ENCODE measurements around the gene ACTL6B. TPM values are rescaled to one million over a fixed set of nuclear protein-coding genes. Genes with fewer than 3 reads are reported as not detected.
"Not testable (repeated sequence)": the region's sequence is repeated elsewhere in the genome, so short reads cannot be mapped to it uniquely, and the experiment has no call there.

The ACTL6B gene
- not detected in 2 replicates for total RNA-seq

GRCh38 chr7:100655908-100656674 is at the start of gene ACTL6B:
ACTL6B (minus strand) TSS chr7:100656448; CDS start chr7:100656354, 94 bp downstream.
- peak in 1 of 2 donors; percentile 69 for DNase-seq (ENCODE audit: low read depth in 2 of 2)

- peak; percentile 35 to 73 for DNase-seq (ENCODE audit: low read depth in 2 of 2)
Observed at GRCh38 chr7:100705320-100705752, 49.1 kb upstream of the ACTL6B start.

GRCh38 chr7:100701089-100701488 is 44.8 kb upstream of the ACTL6B start:
- DNase-seq (ENCODE audit: low read depth in 2 of 2), result not testable (repeated sequence)

- DNase-seq (ENCODE audit: low read depth in 2 of 2), result no peak
Observed at GRCh38 chr7:100699018-100699417, 42.8 kb upstream of the ACTL6B start.

- DNase-seq (ENCODE audit: low read depth in 2 of 2), result no peak
Observed at GRCh38 chr7:100696123-100696521, 39.9 kb upstream of the ACTL6B start.

GRCh38 chr7:100694098-100694745 is 38.0 kb upstream of the ACTL6B start, which contains the start of gene GIGYF1:
GIGYF1 (minus strand) TSS chr7:100694250; CDS start chr7:100688238, 6,012 bp downstream.
- DNase-seq (ENCODE audit: low read depth in 2 of 2), result peak; percentile 28 to 75

GRCh38 chr7:100693312-100694097 is 37.3 kb upstream of the ACTL6B start:
- DNase-seq (ENCODE audit: low read depth in 2 of 2), result no peak

- DNase-seq (ENCODE audit: low read depth in 2 of 2), result no peak
Observed at GRCh38 chr7:100692578-100692961, 36.3 kb upstream of the ACTL6B start.

- peak; percentile 35 to 71 for DNase-seq (ENCODE audit: low read depth in 2 of 2)
Observed at GRCh38 chr7:100691676-100692577, 35.7 kb upstream of the ACTL6B start.

- DNase-seq (ENCODE audit: low read depth in 2 of 2), result no peak
Observed at GRCh38 chr7:100689230-100690135, 33.2 kb upstream of the ACTL6B start.

- DNase-seq (ENCODE audit: low read depth in 2 of 2), result no peak
Observed at GRCh38 chr7:100688326-100688860, 32.1 kb upstream of the ACTL6B start.

GRCh38 chr7:100687751-100688300 is 31.6 kb upstream of the ACTL6B start:
- DNase-seq (ENCODE audit: low read depth in 2 of 2), result no peak

- DNase-seq (ENCODE audit: low read depth in 2 of 2), result no peak
Observed at GRCh38 chr7:100687261-100687660, 31.0 kb upstream of the ACTL6B start.

GRCh38 chr7:100686822-100687211 is 30.6 kb upstream of the ACTL6B start:
- no peak for DNase-seq (ENCODE audit: low read depth in 2 of 2)

- DNase-seq (ENCODE audit: low read depth in 2 of 2), result no peak
Observed at GRCh38 chr7:100686201-100686821, 30.1 kb upstream of the ACTL6B start.

- DNase-seq (ENCODE audit: low read depth in 2 of 2), result no peak
Observed at GRCh38 chr7:100685631-100686145, 29.4 kb upstream of the ACTL6B start.

GRCh38 chr7:100685049-100685605 is 28.9 kb upstream of the ACTL6B start:
- no peak for DNase-seq (ENCODE audit: low read depth in 2 of 2)

GRCh38 chr7:100684534-100685042 is 28.3 kb upstream of the ACTL6B start:
- DNase-seq (ENCODE audit: low read depth in 2 of 2), result no peak
